WTC11 (cell line): ENCODE data around the gene SMIM10L2A.
"Not testable (repeated sequence)": the region's sequence is repeated elsewhere in the genome, so short reads cannot be mapped to it uniquely, and the experiment has no call there.

Experiments
- CREM ChIP-seq: sonication (generic); formaldehyde crosslinking; IDR thresholded peaks from 2 replicates; pipeline ENCODE4 v1.8.1; 2022; ENCODE audit warnings: mild to moderate bottlenecking, missing genetic modification reagents, moderate library complexity
- JUN ChIP-seq: sonication (generic); formaldehyde crosslinking; IDR thresholded peaks from 2 replicates; pipeline ENCODE4 v1.8.0; 2023; ENCODE audit warnings: mild to moderate bottlenecking, missing genetic modification reagents
- TF ChIP-seq, protein P1 (sequence below): fragments of 200-600 bp; IDR thresholded peaks from 2 replicates; pipeline ENCODE4 v1.8.0; 2022; ENCODE audit warnings: antibody characterized with exemption
- TF ChIP-seq, protein P2 (sequence below): sonication (generic); formaldehyde crosslinking; IDR thresholded peaks from 2 replicates; pipeline ENCODE4 v1.8.0; 2022; ENCODE audit warnings: mild to moderate bottlenecking, missing genetic modification reagents
- TF ChIP-seq, protein P3 (sequence below): fragments of 250-450 bp; sonication (Bioruptor Pico); IDR thresholded peaks from 2 replicates; pipeline ENCODE4 v1.9.0; 2021; ENCODE audit warnings: moderate library complexity, mild to moderate bottlenecking, inconsistent platforms, borderline replicate concordance

DNA sequence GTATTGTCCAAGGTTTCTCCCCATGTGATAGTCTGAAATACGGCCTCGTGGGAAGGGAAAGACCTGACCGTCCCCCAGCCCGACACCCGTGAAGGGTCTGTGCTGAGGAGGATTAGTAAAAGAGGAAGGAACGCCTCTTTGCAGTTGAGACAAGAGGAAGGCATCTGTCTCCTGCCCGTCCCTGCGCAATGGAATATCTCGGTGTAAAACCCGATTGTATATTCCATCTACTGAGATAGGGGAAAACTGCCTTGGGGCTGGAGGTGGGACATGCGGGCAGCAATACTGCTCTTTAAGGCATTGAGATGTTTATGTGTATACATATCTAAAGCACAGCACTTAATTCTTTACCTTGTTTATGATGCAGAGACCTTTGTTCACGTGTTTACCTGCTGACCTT is 15.3 kb upstream of the SMIM10L2A start:
- not testable (repeated sequence) for TF ChIP-seq JUN, CREM (CRISPR knock-in tag)
- TF ChIP-seq, protein P1, sequence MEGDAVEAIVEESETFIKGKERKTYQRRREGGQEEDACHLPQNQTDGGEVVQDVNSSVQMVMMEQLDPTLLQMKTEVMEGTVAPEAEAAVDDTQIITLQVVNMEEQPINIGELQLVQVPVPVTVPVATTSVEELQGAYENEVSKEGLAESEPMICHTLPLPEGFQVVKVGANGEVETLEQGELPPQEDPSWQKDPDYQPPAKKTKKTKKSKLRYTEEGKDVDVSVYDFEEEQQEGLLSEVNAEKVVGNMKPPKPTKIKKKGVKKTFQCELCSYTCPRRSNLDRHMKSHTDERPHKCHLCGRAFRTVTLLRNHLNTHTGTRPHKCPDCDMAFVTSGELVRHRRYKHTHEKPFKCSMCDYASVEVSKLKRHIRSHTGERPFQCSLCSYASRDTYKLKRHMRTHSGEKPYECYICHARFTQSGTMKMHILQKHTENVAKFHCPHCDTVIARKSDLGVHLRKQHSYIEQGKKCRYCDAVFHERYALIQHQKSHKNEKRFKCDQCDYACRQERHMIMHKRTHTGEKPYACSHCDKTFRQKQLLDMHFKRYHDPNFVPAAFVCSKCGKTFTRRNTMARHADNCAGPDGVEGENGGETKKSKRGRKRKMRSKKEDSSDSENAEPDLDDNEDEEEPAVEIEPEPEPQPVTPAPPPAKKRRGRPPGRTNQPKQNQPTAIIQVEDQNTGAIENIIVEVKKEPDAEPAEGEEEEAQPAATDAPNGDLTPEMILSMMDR: not testable (repeated sequence)
- TF ChIP-seq, protein P2, sequence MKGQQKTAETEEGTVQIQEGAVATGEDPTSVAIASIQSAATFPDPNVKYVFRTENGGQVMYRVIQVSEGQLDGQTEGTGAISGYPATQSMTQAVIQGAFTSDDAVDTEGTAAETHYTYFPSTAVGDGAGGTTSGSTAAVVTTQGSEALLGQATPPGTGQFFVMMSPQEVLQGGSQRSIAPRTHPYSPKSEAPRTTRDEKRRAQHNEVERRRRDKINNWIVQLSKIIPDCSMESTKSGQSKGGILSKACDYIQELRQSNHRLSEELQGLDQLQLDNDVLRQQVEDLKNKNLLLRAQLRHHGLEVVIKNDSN (CRISPR knock-in tag): not testable (repeated sequence)
- TF ChIP-seq, protein P3, sequence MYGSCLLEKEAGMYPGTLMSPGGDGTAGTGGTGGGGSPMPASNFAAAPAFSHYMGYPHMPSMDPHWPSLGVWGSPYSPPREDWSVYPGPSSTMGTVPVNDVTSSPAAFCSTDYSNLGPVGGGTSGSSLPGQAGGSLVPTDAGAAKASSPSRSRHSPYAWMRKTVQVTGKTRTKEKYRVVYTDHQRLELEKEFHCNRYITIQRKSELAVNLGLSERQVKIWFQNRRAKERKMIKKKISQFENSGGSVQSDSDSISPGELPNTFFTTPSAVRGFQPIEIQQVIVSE (CRISPR knock-in tag): not testable (repeated sequence)
